Measurements from ENCODE around the gene ZNF33B. TPM values are rescaled to one million over a fixed set of nuclear protein-coding genes. Genes with fewer than 3 reads are reported as not detected.

Gene ZNF33B
- 5.5 to 7.5 TPM (median 6.1 TPM) in 5 replicates for total RNA-seq (2022; extraction: Qiagen RNA extraction; ENCODE audit: low read depth)

GRCh38 chr10:42638055-42638820 lies at the start of gene ZNF33B:
Gene ZNF33B (minus strand): TSS chr10:42638570. CDS start chr10:42636928, 1,642 bp downstream.

Other genes starting within 250 kb of the ZNF33B start
- 22.4 to 27.2 TPM (median 22.9 TPM) in 5 replicates for gene BMS1, start 144.2 kb upstream of the ZNF33B start, total RNA-seq (2022; extraction: Qiagen RNA extraction; ENCODE audit: low read depth)